C4-2B (cell line): ENCODE data around the gene FRMD5.

Experiments used
- H3K27ac ChIP-seq: fragments of 450-650 bp; 2 replicates; pipeline ENCODE4 v1.5.1; 2017
- ZFX ChIP-seq: fragments of 450-650 bp; IDR thresholded peaks from 2 replicates; pipeline ENCODE4 v1.6.1; 2017
- TF ChIP-seq, protein P1 (sequence below): fragments of 450-650 bp; conservative IDR thresholded peaks from 2 replicates; pipeline ENCODE4 v1.5.1; 2017; ENCODE audit warnings: mild to moderate bottlenecking

Gene FRMD5

GRCh38 chr15:44148580-44148979 lies 46.5 kb downstream of the FRMD5 start:
- TF ChIP-seq, protein P1, sequence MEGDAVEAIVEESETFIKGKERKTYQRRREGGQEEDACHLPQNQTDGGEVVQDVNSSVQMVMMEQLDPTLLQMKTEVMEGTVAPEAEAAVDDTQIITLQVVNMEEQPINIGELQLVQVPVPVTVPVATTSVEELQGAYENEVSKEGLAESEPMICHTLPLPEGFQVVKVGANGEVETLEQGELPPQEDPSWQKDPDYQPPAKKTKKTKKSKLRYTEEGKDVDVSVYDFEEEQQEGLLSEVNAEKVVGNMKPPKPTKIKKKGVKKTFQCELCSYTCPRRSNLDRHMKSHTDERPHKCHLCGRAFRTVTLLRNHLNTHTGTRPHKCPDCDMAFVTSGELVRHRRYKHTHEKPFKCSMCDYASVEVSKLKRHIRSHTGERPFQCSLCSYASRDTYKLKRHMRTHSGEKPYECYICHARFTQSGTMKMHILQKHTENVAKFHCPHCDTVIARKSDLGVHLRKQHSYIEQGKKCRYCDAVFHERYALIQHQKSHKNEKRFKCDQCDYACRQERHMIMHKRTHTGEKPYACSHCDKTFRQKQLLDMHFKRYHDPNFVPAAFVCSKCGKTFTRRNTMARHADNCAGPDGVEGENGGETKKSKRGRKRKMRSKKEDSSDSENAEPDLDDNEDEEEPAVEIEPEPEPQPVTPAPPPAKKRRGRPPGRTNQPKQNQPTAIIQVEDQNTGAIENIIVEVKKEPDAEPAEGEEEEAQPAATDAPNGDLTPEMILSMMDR = no peak
- TF ChIP-seq ZFX = no peak

GRCh38 chr15:44147636-44148035 lies 47.4 kb downstream of the FRMD5 start:
- TF ChIP-seq, protein P1 = no peak
- no peak for TF ChIP-seq ZFX
- H3K27ac ChIP-seq = no peak overlapping the region

More at GRCh38 chr15:44148580-44148979, 46.5 kb downstream of the FRMD5 start:
- H3K27ac ChIP-seq = no peak overlapping the region

DNA sequence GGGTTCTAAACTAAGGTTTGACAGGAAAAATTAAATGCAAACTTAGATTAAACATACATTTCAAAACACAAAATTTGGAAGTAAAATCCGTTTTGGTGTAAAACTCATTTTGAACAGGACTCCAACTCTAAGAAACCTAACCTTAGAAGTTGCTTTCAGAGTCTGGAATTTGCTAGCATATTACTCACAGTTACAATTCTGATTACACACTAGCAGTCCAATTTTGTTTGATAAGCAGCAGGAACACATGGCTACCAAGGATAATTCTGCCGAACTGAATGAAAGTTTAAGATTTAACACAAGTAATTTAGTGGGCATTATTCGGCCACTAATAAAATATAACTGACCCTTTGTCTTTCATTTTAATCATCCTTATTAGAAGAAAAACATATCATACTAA lies 49.6 kb downstream of the FRMD5 start:
- no peak overlapping the region for H3K27ac ChIP-seq
- TF ChIP-seq, protein P1 = no peak
- TF ChIP-seq ZFX = no peak

DNA sequence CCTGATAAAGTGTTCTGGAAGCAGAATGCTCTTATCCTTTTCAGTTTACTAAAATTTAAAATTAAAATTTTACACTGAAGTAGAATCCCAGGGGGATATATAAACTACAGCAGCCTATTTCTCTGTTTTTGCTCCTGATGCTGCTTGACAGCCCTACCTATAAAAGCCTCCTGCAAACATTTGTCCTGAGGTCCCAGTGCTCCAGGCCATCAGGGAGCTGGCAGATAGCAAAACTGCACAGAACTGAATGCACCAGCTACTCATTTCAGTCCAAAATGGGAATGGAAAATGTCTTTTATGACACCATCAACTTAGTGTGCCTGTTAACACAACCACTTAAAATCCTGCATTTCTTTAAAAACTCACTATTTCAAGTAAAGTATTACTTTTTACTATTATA lies 50.1 kb downstream of the FRMD5 start:
- TF ChIP-seq ZFX = no peak
- TF ChIP-seq, protein P1 = no peak
- H3K27ac ChIP-seq = no peak overlapping the region

DNA sequence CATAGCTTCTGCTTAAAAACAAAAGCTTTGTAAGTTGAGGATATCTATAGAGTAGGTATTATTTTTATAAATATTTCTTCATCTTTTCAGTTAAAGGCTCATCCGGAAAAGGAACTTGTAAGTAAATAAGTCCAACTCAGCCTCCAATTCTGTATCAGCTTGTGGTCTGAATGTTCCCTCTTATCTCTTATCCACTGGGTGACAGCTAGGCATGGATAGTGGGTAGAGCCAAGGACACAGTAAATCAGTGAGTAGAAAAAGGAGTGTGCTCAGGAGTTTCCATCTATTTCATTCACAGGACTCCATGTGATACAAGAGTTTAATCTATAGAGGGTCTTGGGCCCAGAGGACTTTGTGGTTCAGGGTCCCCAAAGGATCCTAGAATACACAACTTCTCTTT lies 50.9 kb downstream of the FRMD5 start:
- TF ChIP-seq, protein P1 = no peak
- TF ChIP-seq ZFX = no peak
- H3K27ac ChIP-seq = no peak overlapping the region

DNA sequence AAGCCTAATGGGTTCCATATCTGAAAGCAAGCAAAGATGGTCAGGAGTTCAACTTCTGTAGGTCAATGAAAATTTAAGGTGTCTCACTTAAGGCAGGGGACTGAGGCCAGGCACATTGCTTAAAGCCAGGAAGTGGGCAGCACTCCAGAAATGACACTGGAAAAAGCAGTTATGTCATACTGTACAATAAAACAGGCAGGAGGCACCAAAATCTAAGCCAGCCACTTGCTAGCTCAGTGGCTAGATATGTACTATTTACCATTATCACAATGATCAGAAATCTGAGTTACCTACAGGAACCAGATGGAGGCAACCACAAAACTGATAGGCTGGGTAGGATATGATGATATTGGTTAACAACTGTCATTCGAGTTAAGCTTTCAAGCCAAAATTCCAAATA lies 57.3 kb downstream of the FRMD5 start:
- H3K27ac ChIP-seq = no peak overlapping the region
- TF ChIP-seq, protein P1 = no peak
- TF ChIP-seq ZFX = no peak

- no peak for TF ChIP-seq ZFX
- TF ChIP-seq, protein P1 = no peak
These were observed 58.0 kb downstream of the FRMD5 start for GRCh38 chr15:44136991-44137477.

More at GRCh38 chr15:44136991-44137477, 58.0 kb downstream of the FRMD5 start:
- H3K27ac ChIP-seq = no peak overlapping the region
